ENCODE measurements around the gene HAUS1. TPM values are rescaled to one million over a fixed set of nuclear protein-coding genes. Genes with fewer than 3 reads are reported as not detected.

HAUS1 gene
- 16.2 and 38.0 TPM in 2 replicates for polyA plus RNA-seq

GRCh38 chr18:46104128-46104911 lies at the start of gene HAUS1:
HAUS1 (plus strand) TSS chr18:46104385; CDS start chr18:46104412, 27 bp downstream.

GRCh38 chr18:46071653-46072375 lies 32.4 kb upstream of the HAUS1 start, which contains the start of gene PSTPIP2:
PSTPIP2 (minus strand) TSS chr18:46072260; CDS start chr18:46072188, 72 bp downstream.

GRCh38 chr18:46097801-46098615 lies 6.2 kb upstream of the HAUS1 start, which contains the start of gene ATP5F1A:
ATP5F1A (minus strand) TSS chr18:46098296; CDS start chr18:46098231, 65 bp downstream.

Other genes starting within 250 kb of the HAUS1 start
- 7.8 and 10.7 TPM in 2 replicates for gene EPG5, start 137.1 kb upstream of the HAUS1 start, polyA plus RNA-seq
- 1.6 and 2.1 TPM in 2 replicates for gene PSTPIP2, start 32.1 kb upstream of the HAUS1 start, polyA plus RNA-seq
- gene ATP5F1A, start 6.1 kb upstream of the HAUS1 start, polyA plus RNA-seq, result 938 and 986 TPM in 2 replicates

Data from Purkinje cell (primary cell).